ENCODE measurements around the gene AUP1. TPM values are rescaled to one million over a fixed set of nuclear protein-coding genes. Genes with fewer than 3 reads are reported as not detected.

AUP1 gene, protein sequence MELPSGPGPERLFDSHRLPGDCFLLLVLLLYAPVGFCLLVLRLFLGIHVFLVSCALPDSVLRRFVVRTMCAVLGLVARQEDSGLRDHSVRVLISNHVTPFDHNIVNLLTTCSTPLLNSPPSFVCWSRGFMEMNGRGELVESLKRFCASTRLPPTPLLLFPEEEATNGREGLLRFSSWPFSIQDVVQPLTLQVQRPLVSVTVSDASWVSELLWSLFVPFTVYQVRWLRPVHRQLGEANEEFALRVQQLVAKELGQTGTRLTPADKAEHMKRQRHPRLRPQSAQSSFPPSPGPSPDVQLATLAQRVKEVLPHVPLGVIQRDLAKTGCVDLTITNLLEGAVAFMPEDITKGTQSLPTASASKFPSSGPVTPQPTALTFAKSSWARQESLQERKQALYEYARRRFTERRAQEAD
- total RNA-seq (2021; fragmentation: NEBNext Ultra II Directional; extraction: Animal tissue kit (Norgen Biotek cat#: 25700)) (82.7 and 83.4 TPM in 2 replicates), polyA plus RNA-seq (2011; rRNA removed) (121 and 162 TPM in 2 replicates), polyA minus RNA-seq (2011; rRNA and poly(A)+ RNA removed) (63.7 and 83.7 TPM in 2 replicates)
- 134 TPM for polyA plus RNA-seq (2011; cell fraction: cytosol; rRNA removed)
- 469 TPM for polyA plus RNA-seq (2011; cell fraction: nucleus; rRNA removed)
- polyA plus RNA-seq (2012, experiment 1 of 2): 82.2 to 98.1 TPM (median 92.2 TPM) in 4 replicates
- 103 TPM for polyA plus RNA-seq (2012, experiment 2 of 2)
- 124 TPM for polyA plus RNA-seq (2013, experiment 1 of 2)
- 130 TPM for polyA plus RNA-seq (2013, experiment 2 of 2)
- polyA minus RNA-seq (2011; cell fraction: cytosol; rRNA and poly(A)+ RNA removed): 54.0 TPM
- 85.4 TPM for polyA minus RNA-seq (2011; cell fraction: nucleus; rRNA and poly(A)+ RNA removed)
- long read RNA-seq, experiment 1, transcript AUP1-201 (12 exons, 1,695 nt): major isoform, 31 of 65 reads
- long read RNA-seq, experiment 1, partial matches to known transcripts: 19 of 65 reads
- long read RNA-seq, experiment 1, other reads (novel, unspliced or antisense): 14 of 65 reads
- long read RNA-seq, experiment 2, transcript AUP1-201 (12 exons, 1,695 nt): major isoform, 92 of 119 reads
- long read RNA-seq, experiment 2, transcript AUP1-202 (12 exons, 1,581 nt): minor isoform, 6 of 119 reads
- long read RNA-seq, experiment 2, partial matches to known transcripts: 4 of 119 reads
- long read RNA-seq, experiment 2, other reads (novel, unspliced or antisense): 14 of 119 reads

DNA sequence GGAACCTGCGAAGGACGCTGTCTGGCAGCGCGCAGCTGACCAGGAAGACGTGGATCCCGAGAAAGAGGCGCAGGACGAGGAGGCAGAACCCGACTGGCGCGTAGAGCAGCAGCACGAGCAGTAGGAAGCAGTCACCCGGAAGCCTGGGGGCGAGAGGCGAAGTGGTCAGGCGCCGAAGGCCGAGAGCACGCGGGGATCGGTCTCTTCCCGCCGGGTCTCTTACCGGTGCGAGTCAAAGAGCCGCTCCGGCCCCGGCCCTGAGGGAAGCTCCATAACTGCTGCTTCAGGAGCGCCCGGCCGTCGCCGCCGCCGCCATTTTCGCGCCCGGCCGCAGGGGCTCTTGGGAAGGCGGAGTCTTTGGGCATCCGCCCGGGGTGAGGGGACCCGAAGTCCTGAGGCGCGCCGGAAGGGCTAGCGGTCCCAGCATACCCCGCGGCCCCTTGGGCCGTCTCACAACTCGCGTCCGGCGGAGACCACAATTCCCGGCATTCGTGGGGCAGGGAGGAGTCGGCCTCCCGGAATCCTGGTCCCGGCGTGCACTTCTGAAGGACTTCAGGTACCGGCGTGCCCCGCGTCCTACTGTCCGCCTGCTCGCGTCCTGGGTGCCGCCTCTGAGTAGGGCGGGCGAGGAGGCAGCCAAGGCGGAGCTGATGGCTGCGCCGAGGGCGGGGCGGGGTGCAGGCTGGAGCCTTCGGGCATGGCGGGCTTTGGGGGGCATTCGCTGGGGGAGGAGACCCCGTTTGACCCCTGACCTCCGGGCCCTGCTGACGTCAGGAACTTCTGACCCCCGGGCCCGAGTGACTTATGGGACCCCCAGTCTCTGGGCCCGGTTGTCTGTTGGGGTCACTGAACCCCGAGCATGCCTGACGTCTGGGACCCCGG is at the start of gene AUP1, which contains the start of gene HTRA2:
TSS of gene AUP1 (minus strand) at position 350 of the 882 bp plus-strand sequence. CDS start at position 273, 77 bp downstream.
TSS of gene HTRA2 (plus strand) at position 577 of the 882 bp plus-strand sequence. CDS start at position 651, 74 bp downstream.
- no peaks in the 10 kb centered on the region; a peak in 1 of 7 replicates for H3K27me3 ChIP-seq (replicated peaks in 1 of 4; ENCODE audit: control insufficient read depth in 3 of 4, extremely low read depth in 1 of 4, insufficient read depth in 3 of 4, low read length in 3 of 4)
- peak within 1 kb of the TSS; percentile 94 for H2BK5ac ChIP-seq (ENCODE audit: low read depth, low read length)
- peak within 1 kb of the TSS; percentile 81 for H4K5ac ChIP-seq (ENCODE audit: insufficient read length, low read depth, low read length)
- ChIA-PET CTCF (ENCODE audit: partially characterized antibody) (interaction anchor here (0.9 to 7.0 kb wide), 9 partner anchors 9 to 62 kb away, joined by 3 to 53 read pairs (median 4); partner anchors contain the start of genes CCDC142, MRPL53 and TTC31), POLR2A (ENCODE audit: partially characterized antibody) (interaction anchor here (0.8 to 5.9 kb wide), 21 partner anchors 9 to 102 kb away, joined by 3 to 73 read pairs (median 9); partner anchors contain the start of genes CCDC142, LBX2, LOXL3 and MRPL53)
- no peaks in the 10 kb centered on the region for H3K9me3 ChIP-seq (ENCODE audit: insufficient read depth in 2 of 2, low read depth in 1 of 2, low read length in 1 of 2)
- peak within 1 kb of the TSS; percentile 87 for H3K4ac ChIP-seq (replicated peaks; ENCODE audit: insufficient read length, low read depth, low read length)
- peak within 1 kb of the TSS; percentile 89 to 95 (median 94) for H3K9ac ChIP-seq (replicated peaks in 1 of 4; ENCODE audit: extremely low read depth in 1 of 4, low read depth in 3 of 4, low read length in 3 of 4)
- peaks cover 6 to 31% (median 25%) of the 10 kb centered on the region in 4 experiments; a peak in 7 of 8 replicates for H3K36me3 ChIP-seq (ENCODE audit: control insufficient read depth in 2 of 4, insufficient read depth in 4 of 4, low read length in 3 of 4)
- peak within 1 kb of the TSS; percentile 75 for H3K56ac ChIP-seq (replicated peaks; ENCODE audit: insufficient read length, low read depth, low read length)
- H2BK120ac ChIP-seq (replicated peaks; ENCODE audit: low read depth, low read length): no peak within 1 kb of the TSS
- peak within 1 kb of the TSS; percentile 48 for H4K91ac ChIP-seq (replicated peaks; ENCODE audit: insufficient read length, low read length)
- H3K4me3 ChIP-seq (ENCODE audit: extremely low read depth in 1 of 4, insufficient read depth in 2 of 4, low read depth in 3 of 4, low read length in 4 of 4): peak within 1 kb of the TSS; percentile 85 to 99 (median 92)
- H2BK12ac ChIP-seq (ENCODE audit: low read depth, low read length): no peak within 1 kb of the TSS; the same call in 1 of the 2 replicates
- H3K79me2 ChIP-seq (ENCODE audit: control insufficient read depth in 1 of 2, insufficient read depth in 2 of 2, low read length in 2 of 2): peaks cover 0 to 18% of the 10 kb centered on the region in 2 experiments; a peak in 2 of 4 replicates
- H3K4me1 ChIP-seq (replicated peaks in 1 of 4; ENCODE audit: control insufficient read depth in 3 of 4, insufficient read depth in 4 of 4, low read length in 3 of 4): peaks cover 4 to 13% (median 6%) of the 10 kb centered on the region in 4 experiments; a peak in 6 of 7 replicates
- no peak within 1 kb of the TSS for H2BK20ac ChIP-seq (ENCODE audit: low read length)
- no peak within 1 kb of the TSS for H3K14ac ChIP-seq (ENCODE audit: insufficient read length)
- FAIRE-seq (no peak), DNase-seq (ENCODE audit: low read depth in 1 of 2, low spot score in 2 of 2) (peak; percentile 94 to 95)
- 1% methylated on average over 69 of the region's 87 CpGs; no CpG with 5 or more reads in 1 of the 2 experiments for WGBS, 2 experiments (ENCODE audit: extremely low coverage in 1 of 2, insufficient coverage in 1 of 2, insufficient read length in 1 of 2, insufficient replicate concordance in 2 of 2, low coverage in 1 of 2, low lambda C conversion rate in 2 of 2, missing lambda C conversion rate in 1 of 2)
- peak within 1 kb of the TSS; percentile 84 to 94 for H3K4me2 ChIP-seq (ENCODE audit: insufficient read depth in 1 of 2, low read depth in 2 of 2, low read length in 2 of 2)
- H3K79me1 ChIP-seq (ENCODE audit: low read depth, low read length): peaks cover 10% of the 10 kb centered on the region
- peak within 1 kb of the TSS; percentile 85; the same call in 1 of the 2 replicates for H3K18ac ChIP-seq (ENCODE audit: extremely low read depth, low read length)
- H4K20me1 ChIP-seq (replicated peaks in 1 of 2; ENCODE audit: control insufficient read depth in 1 of 2, insufficient read depth in 2 of 2, low read length in 2 of 2): peaks cover 3 to 6% of the 10 kb centered on the region in 2 experiments
- H2BK15ac ChIP-seq (ENCODE audit: low read length): peak within 1 kb of the TSS; percentile 63; the same call in 1 of the 2 replicates
- H2AFZ ChIP-seq (ENCODE audit: low read length): peak within 1 kb of the TSS; percentile 93; the same call in 1 of the 2 replicates
- peaks cover 9% of the 10 kb centered on the region; the same call in 1 of the 2 replicates for H3K23me2 ChIP-seq (ENCODE audit: low read depth, low read length)
- peak within 1 kb of the TSS; percentile 97 for H4K8ac ChIP-seq (ENCODE audit: extremely low read depth, insufficient read depth, low read length)
- peak within 1 kb of the TSS; percentile 90 for H3K27ac ChIP-seq (ENCODE audit: low read depth, low read length)
- peak within 1 kb of the TSS; percentile 61; the same call in 1 of the 2 replicates for H2AK5ac ChIP-seq (ENCODE audit: low read depth, low read length)
- no peak within 1 kb of the TSS for H3K23ac ChIP-seq (ENCODE audit: insufficient read length)
- TF ChIP-seq HDAC2 (IDR thresholded peaks at IDR 0.05; ENCODE audit: borderline replicate concordance in 1 of 2, low read depth in 2 of 2, low read length in 2 of 2) (peak in 1 of 2 experiments; percentile 37; a peak in 1 of 4 replicates), KDM4A (IDR thresholded peaks at IDR 0.05; ENCODE audit: low read depth, low read length, severe bottlenecking) (peak; percentile 88), EZH2 (IDR thresholded peaks at IDR 0.05; ENCODE audit: low read depth, low read length, severe bottlenecking) (no peak)
